IMR-90 (cell line): Measurements from ENCODE around the gene FNIP2. TPM values are rescaled to one million over a fixed set of nuclear protein-coding genes. Genes with fewer than 3 reads are reported as not detected.
A peak's percentile ranks its signal among the peaks of the same experiment; 100 is the strongest.

Experiments
- ATAC-seq: fragments of 200-7000 bp; cut with Tn5 transposase; 2 replicates; pipeline ENCODE4 v1.9.1; 2020; ENCODE audit warnings: low read depth, mild to moderate bottlenecking, moderate library complexity
- BruUV-seq: library from RNA; stranded (reverse); fragments of 400-500 nt; replicated peaks from 2 replicates; lab custom pipeline; 2021; lab: Mats Ljungman, UMichigan
- CTCF ChIA-PET: fragments of 300-600 bp; formaldehyde crosslinking; extraction: SDS; loops from one replicate; lab custom pipeline; 2021; ENCODE audit warnings: antibody characterized with exemption; lab: Yijun Ruan, JAX
- POLR2A ChIA-PET: fragments of 300-600 bp; sonication (Branson Sonifier 250); formaldehyde crosslinking; loops from one replicate; lab custom pipeline; 2022; ENCODE audit warnings: antibody characterized with exemption; ENCODE audit not compliant: unreplicated experiment; lab: Charles Lee
- DNase-seq: peaks from one replicate; pipeline ENCODE4 v3.0.0; 2013
- H2AFZ ChIP-seq: replicated peaks from 2 replicates; pipeline ENCODE3; 2013; ENCODE audit warnings: low read length, mild to moderate bottlenecking; ENCODE audit not compliant: poor library complexity
- H2AK5ac ChIP-seq: 2 replicates; pipeline ENCODE4 v1.6.1; 2013; ENCODE audit warnings: low read depth, low read length, inconsistent platforms
- H2AK9ac ChIP-seq: replicated peaks from 2 replicates; pipeline ENCODE3; 2013; ENCODE audit warnings: mild to moderate bottlenecking, low read depth, low read length, moderate library complexity; ENCODE audit not compliant: poor library complexity
- H2BK120ac ChIP-seq: 2 replicates; pipeline ENCODE4 v1.6.1; 2013; ENCODE audit warnings: low read depth, low read length, inconsistent platforms
- H2BK15ac ChIP-seq: 3 replicates; pipeline ENCODE4 v1.6.1; 2013; ENCODE audit warnings: low read depth, low read length, inconsistent platforms
- H2BK20ac ChIP-seq: 2 replicates; pipeline ENCODE4 v1.6.1; 2013; ENCODE audit warnings: low read depth, mild to moderate bottlenecking, inconsistent platforms, low read length, moderate library complexity
- H2BK5ac ChIP-seq: 2 replicates; pipeline ENCODE4 v1.6.1; 2013; ENCODE audit warnings: mild to moderate bottlenecking, low read depth, low read length, inconsistent platforms; ENCODE audit not compliant: poor library complexity, severe bottlenecking
- H3K14ac ChIP-seq: replicated peaks from 2 replicates; pipeline ENCODE4 v1.6.1; 2013; ENCODE audit warnings: low read depth, low read length, inconsistent platforms
- H3K18ac ChIP-seq: 2 replicates; pipeline ENCODE4 v1.6.1; 2013; ENCODE audit warnings: low read depth, low read length, control low read depth
- H3K23ac ChIP-seq: 2 replicates; pipeline ENCODE4 v1.6.1; 2013; ENCODE audit warnings: low read depth, low read length, inconsistent platforms
- H3K27ac ChIP-seq: 2 replicates; pipeline ENCODE4 v1.5.1; 2013; ENCODE audit warnings: mild to moderate bottlenecking, control low read depth, low read length; ENCODE audit not compliant: insufficient read depth
- H3K27me3 ChIP-seq: 2 replicates; pipeline ENCODE4 v1.6.1; 2013; ENCODE audit warnings: low read length; ENCODE audit not compliant: control insufficient read depth, insufficient read depth
- H3K36me3 ChIP-seq: 2 replicates; pipeline ENCODE4 v1.6.1; 2013; ENCODE audit warnings: low read length, mixed read lengths; ENCODE audit not compliant: control insufficient read depth, insufficient read depth
- H3K4ac ChIP-seq: 2 replicates; pipeline ENCODE4 v1.6.1; 2013; ENCODE audit warnings: low read depth, low read length, inconsistent platforms
- H3K4me1 ChIP-seq: 2 replicates; pipeline ENCODE4 v1.6.1; 2013; ENCODE audit warnings: low read length, mixed read lengths; ENCODE audit not compliant: control insufficient read depth, insufficient read depth
- H3K4me2 ChIP-seq: 2 replicates; pipeline ENCODE4 v1.6.1; 2013; ENCODE audit warnings: low read depth, mild to moderate bottlenecking, control low read depth, low read length, moderate library complexity
- H3K4me3 ChIP-seq: 2 replicates; pipeline ENCODE4 v1.5.1; 2013; ENCODE audit warnings: low read depth, mild to moderate bottlenecking, control low read depth, low read length, moderate library complexity; ENCODE audit not compliant: insufficient read depth
- H3K56ac ChIP-seq: 2 replicates; pipeline ENCODE4 v1.6.1; 2013; ENCODE audit warnings: low read length, inconsistent platforms; ENCODE audit not compliant: insufficient read depth; ENCODE audit errors: extremely low read depth
- H3K79me1 ChIP-seq, 2 experiments: 2 replicates each; pipeline ENCODE4 v1.6.1; 2013; ENCODE audit warnings: low read length in 2 of 2, inconsistent platforms in 1 of 2, low read depth in 1 of 2
- H3K9ac ChIP-seq: 2 replicates; pipeline ENCODE4 v1.6.1; 2013; ENCODE audit warnings: low read depth, low read length, control low read depth
- H3K9me1 ChIP-seq: 2 replicates; pipeline ENCODE4 v1.6.1; 2013; ENCODE audit warnings: low read length, inconsistent platforms; ENCODE audit not compliant: insufficient read depth
- H3K9me3 ChIP-seq: 2 replicates; pipeline ENCODE4 v1.6.1; 2013; ENCODE audit warnings: low read length; ENCODE audit not compliant: control insufficient read depth, insufficient read depth
- H4K20me1 ChIP-seq: 2 replicates; pipeline ENCODE4 v1.6.1; 2013; ENCODE audit warnings: low read length, inconsistent platforms; ENCODE audit not compliant: insufficient read depth
- H4K5ac ChIP-seq: 2 replicates; pipeline ENCODE4 v1.6.1; 2013; ENCODE audit warnings: mild to moderate bottlenecking, low read depth, low read length, control low read depth
- H4K8ac ChIP-seq, 2 experiments: 2 replicates each; pipeline ENCODE4 v1.6.1; 2013; ENCODE audit warnings: low read depth in 2 of 2, low read length in 2 of 2, control low read depth in 1 of 2, inconsistent platforms in 1 of 2
- H4K91ac ChIP-seq: 2 replicates; pipeline ENCODE4 v1.6.1; 2013; ENCODE audit warnings: low read depth, low read length, inconsistent platforms; ENCODE audit not compliant: insufficient read depth
- CEBPB ChIP-seq: IDR thresholded peaks from 2 replicates; pipeline ENCODE4 v1.6.1; 2012; ENCODE audit warnings: low read depth, low read length, improper control_type of control experiment
- CHD1 ChIP-seq: IDR thresholded peaks from 2 replicates; pipeline ENCODE4 v1.6.1; 2012; ENCODE audit warnings: low read depth, low read length, improper control_type of control experiment
- FOS ChIP-seq: fragments of 150-350 bp; IDR thresholded peaks from 2 replicates; pipeline ENCODE4 v1.6.1; 2016; ENCODE audit warnings: low read depth, low read length
- MAFK ChIP-seq: IDR thresholded peaks from 2 replicates; pipeline ENCODE4 v1.6.1; 2012; ENCODE audit warnings: low read depth, low read length, improper control_type of control experiment
- SMC3 ChIP-seq: fragments of 150-350 bp; IDR thresholded peaks from 2 replicates; pipeline ENCODE4 v1.6.1; 2016; ENCODE audit warnings: low read depth, mild to moderate bottlenecking, antibody characterized with exemption, low read length, moderate library complexity
- WGBS, 2 experiments: methylation state at CpG; one replicate each; pipeline versions ENCODE4 v1.1.5 to v1.1.7; 2013; ENCODE audit warnings: missing lambda C conversion rate in 2 of 2; ENCODE audit not compliant: insufficient read length in 1 of 2; ENCODE audit errors: extremely low coverage in 2 of 2; 5-methylcytosine and 5-hydroxymethylcytosine counted together
- dilution Hi-C: fragments of 300-500 bp; cut with HindIII; formaldehyde crosslinking; loops from one replicate; pipeline ENCODE4 v1.14.3; 2018; ENCODE audit warnings: low sequenced_read_pairs; ENCODE audit not compliant: unreplicated experiment
- in situ Hi-C: fragments of 300-500 bp; cut with MboI; formaldehyde crosslinking; loops from 3 replicates; pipeline ENCODE4 v1.14.3; 2019; ENCODE audit warnings: low sequenced_read_pairs, inconsistent platforms, mixed read lengths
- intact Hi-C: fragments of 100-400 bp; cut with micrococcal nuclease; formaldehyde crosslinking; loops from 2 replicates; pipeline ENCODE4 v1.10.0; 2022
- polyA plus RNA-seq, 3 experiments: library from polyadenylated mRNA; depleted of rRNA; stranded (reverse); fragments of >200 nt; gene quantifications; 2 replicates each; pipeline ENCODE4 v1.2.3, GENCODE V29; 2012; ENCODE audit warnings: low replicate concordance in 1 of 3
- total RNA-seq: library from RNA; depleted of rRNA; stranded (reverse); fragments of >200 nt; gene quantifications from 2 replicates; pipeline ENCODE4 v1.2.3, GENCODE V29; 2012
- TF ChIP-seq, protein P1 (sequence below): fragments of 150-350 bp; IDR thresholded peaks from 2 replicates; pipeline ENCODE4 v1.6.1; 2017; ENCODE audit warnings: mild to moderate bottlenecking, antibody characterized with exemption, low read length, low read depth

The FNIP2 gene
- total and polyA plus RNA-seq, 2 of the 4 experiments (the other 2 are of a cell fraction), result 4.7 to 24.6 TPM

DNA sequence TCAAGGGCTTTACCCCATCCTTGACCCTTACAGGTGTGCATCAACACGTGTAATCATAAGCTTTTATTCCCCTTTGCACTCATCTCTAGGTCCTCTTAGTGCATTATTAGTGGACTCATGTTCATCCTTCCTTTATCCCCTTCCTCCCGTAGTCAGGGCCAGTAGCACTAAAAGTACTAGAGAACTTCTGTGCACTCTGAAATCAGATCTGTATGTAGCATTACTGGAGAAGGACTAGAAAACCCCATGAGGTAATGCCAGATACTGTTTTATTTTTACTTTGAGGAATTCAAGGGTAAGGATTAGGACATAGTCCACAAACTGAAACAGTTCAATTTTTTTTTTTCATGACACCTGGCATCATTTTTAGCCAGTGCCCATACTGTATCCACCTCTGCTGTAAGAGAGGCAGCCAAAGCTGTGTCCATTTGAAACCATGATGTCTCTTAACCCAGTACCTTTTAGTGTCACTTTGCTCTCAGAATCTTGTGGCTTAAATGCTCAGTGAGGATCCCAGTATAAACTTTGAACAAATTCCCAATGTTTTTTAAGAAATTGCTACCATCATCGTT lies 134.7 kb downstream of the FNIP2 start (continued):
- no peak for TF ChIP-seq CEBPB

DNA sequence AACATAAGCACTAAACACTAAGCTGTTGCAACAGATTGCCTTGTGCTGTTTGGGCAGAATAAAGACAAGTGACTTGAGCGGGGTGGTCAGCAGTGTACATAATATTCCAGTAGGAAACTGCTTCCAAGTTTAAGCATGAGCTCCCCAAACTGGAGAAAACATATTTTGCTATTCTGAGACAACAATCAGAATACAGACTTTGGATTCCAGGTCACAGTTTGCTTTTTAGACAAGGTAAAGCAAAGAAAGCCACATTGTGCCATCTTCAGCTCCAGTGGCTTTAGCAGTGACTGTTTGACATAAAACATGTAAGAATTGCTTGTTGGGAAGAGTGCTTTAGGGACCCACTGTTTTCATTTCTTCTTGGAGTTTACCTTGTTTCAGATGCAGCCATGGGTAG lies 136.0 kb downstream of the FNIP2 start:
- no peak overlapping the region for H3K4ac ChIP-seq
- H3K9ac ChIP-seq, result no peak overlapping the region
- H3K27ac ChIP-seq, result no peak overlapping the region
- no peak overlapping the region for H3K4me2 ChIP-seq
- H3K4me3 ChIP-seq, result no peak overlapping the region
- BruUV-seq, result TSS peak; percentile 58
- H4K91ac ChIP-seq, result no peak overlapping the region
- TF ChIP-seq SMC3 (no peak), CHD1 (no peak), MAFK (no peak), FOS (no peak)
- TF ChIP-seq, protein P1, sequence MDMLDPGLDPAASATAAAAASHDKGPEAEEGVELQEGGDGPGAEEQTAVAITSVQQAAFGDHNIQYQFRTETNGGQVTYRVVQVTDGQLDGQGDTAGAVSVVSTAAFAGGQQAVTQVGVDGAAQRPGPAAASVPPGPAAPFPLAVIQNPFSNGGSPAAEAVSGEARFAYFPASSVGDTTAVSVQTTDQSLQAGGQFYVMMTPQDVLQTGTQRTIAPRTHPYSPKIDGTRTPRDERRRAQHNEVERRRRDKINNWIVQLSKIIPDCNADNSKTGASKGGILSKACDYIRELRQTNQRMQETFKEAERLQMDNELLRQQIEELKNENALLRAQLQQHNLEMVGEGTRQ, result no peak
- no peaks in the 10 kb centered on the region for H3K36me3 ChIP-seq
- peaks cover 13% of the 10 kb centered on the region for H3K4me1 ChIP-seq
- H4K20me1 ChIP-seq, result no peaks in the 10 kb centered on the region
- H3K9me1 ChIP-seq, result peaks cover 8% of the 10 kb centered on the region
- 83% methylated on average over 1 of the region's 1 CpG; no CpG with 5 or more reads in 1 of the 2 experiments for WGBS, 2 experiments
- no peak overlapping the region for H2AK9ac ChIP-seq
- in situ Hi-C loops (no loop called here), intact Hi-C loops (no loop called here), dilution Hi-C loops (no loop called here)
- H2BK15ac ChIP-seq, result no peak overlapping the region
- DNase-seq, result no peak
- POLR2A ChIA-PET, result no interaction called here
- no peak overlapping the region for H4K5ac ChIP-seq
- H2AK5ac ChIP-seq, result no peak overlapping the region
- no peak for ATAC-seq
- H2AFZ ChIP-seq, result no peak overlapping the region
- no peak overlapping the region for H3K23ac ChIP-seq
- H2BK5ac ChIP-seq, result no peak overlapping the region
- no peak overlapping the region for H2BK120ac ChIP-seq
- H3K14ac ChIP-seq, result no peak overlapping the region
- H3K56ac ChIP-seq, result no peak overlapping the region
- CTCF ChIA-PET, result interaction anchor here (1.4 kb wide), 1 partner anchor 13 kb away, joined by 3 read pairs; no protein-coding TSS in a partner anchor
- H2BK20ac ChIP-seq, result no peak overlapping the region
- peaks cover 7 to 19% of the 10 kb centered on the region in 2 experiments for H3K79me1 ChIP-seq
- H4K8ac ChIP-seq, result no peak overlapping the region
- no peaks in the 10 kb centered on the region for H3K9me3 ChIP-seq
- peak overlapping the region; percentile 13; the same call in 1 of the 2 replicates for H3K18ac ChIP-seq
- H3K27me3 ChIP-seq, result no peaks in the 10 kb centered on the region
